ENCODE measurements around the gene SLC44A3.

The SLC44A3 gene

GRCh38 chr1:94843430-94843829, 23.3 kb downstream of the SLC44A3 start:
- Histone ChIP-seq H3K9ac (ENCODE audit: low read depth, low read length) (no peak overlapping the region), H3K27me3 (ENCODE audit: insufficient read depth, low read length) (no peaks in the 10 kb centered on the region), H3K27ac (ENCODE audit: low read length) (no peak overlapping the region), H3K9me3 (ENCODE audit: insufficient read depth, low read depth, low read length) (no peaks in the 10 kb centered on the region), H3K4me3 (ENCODE audit: low read length) (no peak overlapping the region), H3K36me3 (ENCODE audit: insufficient read depth, low read depth, low read length) (no peaks in the 10 kb centered on the region), H3K4me1 (ENCODE audit: insufficient read depth, low read length) (no peaks in the 10 kb centered on the region)

GRCh38 chr1:94843846-94844245, 23.7 kb downstream of the SLC44A3 start:
- H3K27ac ChIP-seq (ENCODE audit: low read length): no peak overlapping the region
- H3K36me3 ChIP-seq (ENCODE audit: insufficient read depth, low read depth, low read length): no peaks in the 10 kb centered on the region
- no peak overlapping the region for H3K9ac ChIP-seq (ENCODE audit: low read depth, low read length)
- no peaks in the 10 kb centered on the region for H3K27me3 ChIP-seq (ENCODE audit: insufficient read depth, low read length)
- no peaks in the 10 kb centered on the region for H3K4me1 ChIP-seq (ENCODE audit: insufficient read depth, low read length)
- H3K9me3 ChIP-seq (ENCODE audit: insufficient read depth, low read depth, low read length): no peaks in the 10 kb centered on the region
- no peak overlapping the region for H3K4me3 ChIP-seq (ENCODE audit: low read length)

GRCh38 chr1:94846308-94846707, 26.2 kb downstream of the SLC44A3 start:
- no peak overlapping the region for H3K27ac ChIP-seq (ENCODE audit: low read length)
- no peak overlapping the region for H3K4me3 ChIP-seq (ENCODE audit: low read length)
- H3K9ac ChIP-seq (ENCODE audit: low read depth, low read length): no peak overlapping the region
- no peaks in the 10 kb centered on the region for H3K9me3 ChIP-seq (ENCODE audit: insufficient read depth, low read depth, low read length)
- H3K36me3 ChIP-seq (ENCODE audit: insufficient read depth, low read depth, low read length): no peaks in the 10 kb centered on the region
- H3K27me3 ChIP-seq (ENCODE audit: insufficient read depth, low read length): no peaks in the 10 kb centered on the region
- H3K4me1 ChIP-seq (ENCODE audit: insufficient read depth, low read length): no peaks in the 10 kb centered on the region

- Histone ChIP-seq H3K9me3 (ENCODE audit: insufficient read depth, low read depth, low read length) (no peaks in the 10 kb centered on the region), H3K4me3 (ENCODE audit: low read length) (no peak overlapping the region), H3K36me3 (ENCODE audit: insufficient read depth, low read depth, low read length) (no peaks in the 10 kb centered on the region), H3K27me3 (ENCODE audit: insufficient read depth, low read length) (peaks cover 10% of the 10 kb centered on the region), H3K4me1 (ENCODE audit: insufficient read depth, low read length) (0 out of 2 replicates have a peak, but pooled peaks cover 4% of the 10 kb centered on the region), H3K9ac (ENCODE audit: low read depth, low read length) (no peak overlapping the region), H3K27ac (ENCODE audit: low read length) (no peak overlapping the region)
Observed at GRCh38 chr1:94851571-94851970, 31.4 kb downstream of the SLC44A3 start.

GRCh38 chr1:94852788-94853187, 32.6 kb downstream of the SLC44A3 start:
- 0 out of 2 replicates have a peak, but pooled peaks cover 4% of the 10 kb centered on the region for H3K4me1 ChIP-seq (ENCODE audit: insufficient read depth, low read length)
- H3K36me3 ChIP-seq (ENCODE audit: insufficient read depth, low read depth, low read length): no peaks in the 10 kb centered on the region
- no peak overlapping the region for H3K4me3 ChIP-seq (ENCODE audit: low read length)
- H3K27ac ChIP-seq (ENCODE audit: low read length): no peak overlapping the region
- no peaks in the 10 kb centered on the region for H3K9me3 ChIP-seq (ENCODE audit: insufficient read depth, low read depth, low read length)
- peaks cover 10% of the 10 kb centered on the region for H3K27me3 ChIP-seq (ENCODE audit: insufficient read depth, low read length)
- H3K9ac ChIP-seq (ENCODE audit: low read depth, low read length): no peak overlapping the region

- Histone ChIP-seq H3K4me1 (ENCODE audit: insufficient read depth, low read length) (0 out of 2 replicates have a peak, but pooled peaks cover 4% of the 10 kb centered on the region), H3K36me3 (ENCODE audit: insufficient read depth, low read depth, low read length) (no peaks in the 10 kb centered on the region), H3K27me3 (ENCODE audit: insufficient read depth, low read length) (peaks cover 10% of the 10 kb centered on the region), H3K4me3 (ENCODE audit: low read length) (peak overlapping the region; percentile 58; the same call in 1 of the 2 replicates), H3K9ac (ENCODE audit: low read depth, low read length) (peak overlapping the region; percentile 51; the same call in 1 of the 2 replicates), H3K9me3 (ENCODE audit: insufficient read depth, low read depth, low read length) (no peaks in the 10 kb centered on the region), H3K27ac (ENCODE audit: low read length) (no peak overlapping the region)
Observed at GRCh38 chr1:94854458-94855306, 34.5 kb downstream of the SLC44A3 start.

GRCh38 chr1:94855307-94855700, 35.1 kb downstream of the SLC44A3 start:
- H3K9me3 ChIP-seq (ENCODE audit: insufficient read depth, low read depth, low read length): no peaks in the 10 kb centered on the region
- H3K4me3 ChIP-seq (ENCODE audit: low read length): no peak overlapping the region
- no peaks in the 10 kb centered on the region for H3K36me3 ChIP-seq (ENCODE audit: insufficient read depth, low read depth, low read length)
- H3K27ac ChIP-seq (ENCODE audit: low read length): no peak overlapping the region
- peaks cover 10% of the 10 kb centered on the region for H3K27me3 ChIP-seq (ENCODE audit: insufficient read depth, low read length)
- H3K4me1 ChIP-seq (ENCODE audit: insufficient read depth, low read length): 0 out of 2 replicates have a peak, but pooled peaks cover 4% of the 10 kb centered on the region
- H3K9ac ChIP-seq (ENCODE audit: low read depth, low read length): no peak overlapping the region

- H3K27ac ChIP-seq (ENCODE audit: low read length): no peak overlapping the region
- H3K9ac ChIP-seq (ENCODE audit: low read depth, low read length): no peak overlapping the region
- 0 out of 2 replicates have a peak, but pooled peaks cover 4% of the 10 kb centered on the region for H3K4me1 ChIP-seq (ENCODE audit: insufficient read depth, low read length)
Observed at GRCh38 chr1:94856004-94856403, 35.8 kb downstream of the SLC44A3 start.

GRCh38 chr1:94856868-94857267, 36.7 kb downstream of the SLC44A3 start:
- Histone ChIP-seq H3K9me3 (ENCODE audit: insufficient read depth, low read depth, low read length) (no peaks in the 10 kb centered on the region), H3K27ac (ENCODE audit: low read length) (no peak overlapping the region), H3K9ac (ENCODE audit: low read depth, low read length) (no peak overlapping the region), H3K4me1 (ENCODE audit: insufficient read depth, low read length) (0 out of 2 replicates have a peak, but pooled peaks cover 4% of the 10 kb centered on the region), H3K36me3 (ENCODE audit: insufficient read depth, low read depth, low read length) (no peaks in the 10 kb centered on the region), H3K27me3 (ENCODE audit: insufficient read depth, low read length) (peaks cover 10% of the 10 kb centered on the region), H3K4me3 (ENCODE audit: low read length) (no peak overlapping the region)

More at GRCh38 chr1:94856004-94856403, 35.8 kb downstream of the SLC44A3 start:
- H3K36me3 ChIP-seq (ENCODE audit: insufficient read depth, low read depth, low read length): no peaks in the 10 kb centered on the region
- peaks cover 10% of the 10 kb centered on the region for H3K27me3 ChIP-seq (ENCODE audit: insufficient read depth, low read length)
- H3K9me3 ChIP-seq (ENCODE audit: insufficient read depth, low read depth, low read length): no peaks in the 10 kb centered on the region
- no peak overlapping the region for H3K4me3 ChIP-seq (ENCODE audit: low read length)

- Histone ChIP-seq H3K9me3 (ENCODE audit: insufficient read depth, low read depth, low read length) (no peaks in the 10 kb centered on the region), H3K36me3 (ENCODE audit: insufficient read depth, low read depth, low read length) (no peaks in the 10 kb centered on the region), H3K4me1 (ENCODE audit: insufficient read depth, low read length) (peaks cover 15% of the 10 kb centered on the region), H3K27me3 (ENCODE audit: insufficient read depth, low read length) (peaks cover 10% of the 10 kb centered on the region), H3K27ac (ENCODE audit: low read length) (no peak overlapping the region), H3K9ac (ENCODE audit: low read depth, low read length) (no peak overlapping the region), H3K4me3 (ENCODE audit: low read length) (no peak overlapping the region)
Observed at GRCh38 chr1:94858276-94858675, 38.1 kb downstream of the SLC44A3 start.

GRCh38 chr1:94859174-94859573, 39.0 kb downstream of the SLC44A3 start:
- H3K27me3 ChIP-seq (ENCODE audit: insufficient read depth, low read length): peaks cover 10% of the 10 kb centered on the region
- no peak overlapping the region for H3K4me3 ChIP-seq (ENCODE audit: low read length)
- no peak overlapping the region for H3K27ac ChIP-seq (ENCODE audit: low read length)
- H3K9me3 ChIP-seq (ENCODE audit: insufficient read depth, low read depth, low read length): no peaks in the 10 kb centered on the region
- no peak overlapping the region for H3K9ac ChIP-seq (ENCODE audit: low read depth, low read length)
- no peaks in the 10 kb centered on the region for H3K36me3 ChIP-seq (ENCODE audit: insufficient read depth, low read depth, low read length)
- peaks cover 24% of the 10 kb centered on the region for H3K4me1 ChIP-seq (ENCODE audit: insufficient read depth, low read length)

GRCh38 chr1:94862718-94863117, 42.6 kb downstream of the SLC44A3 start:
- Histone ChIP-seq H3K4me3 (ENCODE audit: low read length) (no peak overlapping the region), H3K9me3 (ENCODE audit: insufficient read depth, low read depth, low read length) (no peaks in the 10 kb centered on the region), H3K36me3 (ENCODE audit: insufficient read depth, low read depth, low read length) (no peaks in the 10 kb centered on the region), H3K9ac (ENCODE audit: low read depth, low read length) (no peak overlapping the region), H3K4me1 (ENCODE audit: insufficient read depth, low read length) (peaks cover 51% of the 10 kb centered on the region), H3K27me3 (ENCODE audit: insufficient read depth, low read length) (no peaks in the 10 kb centered on the region), H3K27ac (ENCODE audit: low read length) (no peak overlapping the region)

All from iPS-20b (cell line).